ENCODE results near the gene CMTM1.
A peak's percentile ranks its signal among the peaks of the same experiment; 100 is the strongest.

CMTM1 gene, protein sequence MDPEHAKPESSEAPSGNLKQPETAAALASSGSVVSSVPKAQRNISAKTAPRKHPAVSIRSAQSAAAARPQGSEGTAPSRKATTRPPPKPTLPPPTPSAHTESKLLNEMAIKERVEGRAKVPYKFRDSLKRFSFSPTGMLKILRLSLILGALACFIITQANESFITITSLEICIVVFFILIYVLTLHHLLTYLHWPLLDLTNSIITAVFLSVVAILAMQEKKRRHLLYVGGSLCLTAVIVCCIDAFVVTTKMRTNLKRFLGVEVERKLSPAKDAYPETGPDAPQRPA

DNA sequence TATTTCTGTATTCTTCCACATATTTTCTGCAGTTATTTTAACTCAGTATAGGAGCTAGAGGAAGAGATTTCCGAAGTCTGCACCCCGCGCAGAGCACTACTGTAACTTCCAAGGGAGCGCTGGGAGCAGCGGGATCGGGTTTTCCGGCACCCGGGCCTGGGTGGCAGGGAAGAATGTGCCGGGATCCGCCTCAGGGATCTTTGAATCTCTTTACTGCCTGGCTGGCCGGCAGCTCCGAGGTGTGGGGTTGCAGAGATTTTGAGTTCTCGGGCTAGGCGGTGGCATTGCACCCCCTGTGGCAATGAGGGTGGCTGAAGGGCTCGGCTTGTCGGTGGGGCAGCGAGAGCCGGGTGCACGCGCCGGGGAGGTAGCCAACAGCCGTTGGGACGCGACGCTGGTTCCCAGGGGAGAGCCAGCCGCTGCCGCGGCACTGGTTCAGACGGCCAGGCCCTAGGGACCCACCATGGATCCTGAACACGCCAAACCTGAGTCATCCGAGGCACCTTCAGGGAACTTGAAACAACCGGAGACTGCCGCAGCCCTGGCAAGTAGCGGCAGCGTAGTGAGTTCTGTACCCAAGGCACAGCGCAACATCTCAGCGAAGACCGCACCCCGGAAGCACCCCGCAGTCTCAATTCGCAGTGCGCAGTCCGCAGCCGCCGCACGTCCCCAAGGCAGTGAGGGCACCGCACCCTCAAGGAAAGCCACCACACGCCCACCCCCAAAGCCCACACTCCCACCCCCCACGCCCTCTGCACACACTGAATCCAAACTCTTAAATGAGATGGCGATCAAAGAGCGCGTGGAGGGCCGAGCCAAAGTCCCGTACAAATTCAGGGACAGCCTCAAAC, at the start of gene CMTM1:
Gene CMTM1, plus strand, starts transcription at position 389 of the 851 bp plus-strand sequence. Its CDS starts 75 bp downstream, at position 464.
- DNase-seq: no peak

DNA sequence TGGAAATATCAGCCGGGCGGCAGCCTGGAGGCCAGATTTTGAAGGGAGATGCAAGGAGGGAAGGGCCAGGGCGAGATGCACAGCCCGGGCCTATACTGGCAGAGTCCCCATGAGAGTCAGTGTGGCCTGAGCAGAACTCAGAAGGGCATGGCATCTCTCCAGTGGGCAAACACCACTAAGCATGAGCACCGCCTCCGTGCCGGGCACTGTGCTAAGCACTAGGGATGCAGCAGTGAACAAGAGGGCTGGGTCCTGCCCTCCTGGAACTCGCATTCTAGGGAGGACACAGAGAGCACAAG, 49.8 kb upstream of the CMTM1 start:
- no peak for DNase-seq

DNA sequence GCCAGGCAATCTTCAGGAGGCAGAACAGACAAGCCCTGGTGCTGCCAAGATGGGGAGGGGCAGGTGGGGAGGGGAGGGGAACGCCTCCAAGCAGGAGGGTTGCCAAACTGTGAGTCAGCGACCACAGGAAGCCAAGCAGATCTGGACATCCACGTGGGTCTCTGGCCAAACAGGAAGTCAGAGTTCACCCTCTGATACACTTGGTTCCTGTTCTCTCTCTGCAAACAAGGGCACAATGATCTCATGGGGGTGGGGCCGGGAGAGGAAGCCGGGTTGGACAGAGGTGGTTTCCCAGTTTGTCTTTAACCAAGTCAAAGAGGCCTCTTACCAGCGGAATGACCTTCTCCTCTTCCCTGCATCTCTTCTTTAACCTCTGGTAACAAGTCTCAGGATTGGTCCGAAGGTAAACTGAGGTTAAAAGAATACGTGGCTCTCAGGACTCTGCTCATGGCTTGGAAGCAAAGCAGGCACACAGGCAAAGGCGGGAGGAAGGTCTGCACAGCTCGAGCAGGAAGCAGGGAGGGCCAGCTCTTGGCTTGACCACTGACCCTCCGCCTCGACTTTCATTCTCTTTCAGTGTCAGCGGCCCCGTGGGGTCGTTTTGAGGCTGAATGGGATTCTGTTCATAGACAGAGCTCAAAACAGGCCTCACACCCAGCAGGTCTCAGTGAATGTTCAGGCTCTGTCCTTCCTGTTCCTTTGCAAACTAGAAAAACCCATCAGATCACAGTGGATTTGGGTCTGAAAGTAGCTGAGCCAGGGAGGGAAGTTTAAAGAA, 49.2 kb upstream of the CMTM1 start:
- peak; percentile 94 for DNase-seq

DNA sequence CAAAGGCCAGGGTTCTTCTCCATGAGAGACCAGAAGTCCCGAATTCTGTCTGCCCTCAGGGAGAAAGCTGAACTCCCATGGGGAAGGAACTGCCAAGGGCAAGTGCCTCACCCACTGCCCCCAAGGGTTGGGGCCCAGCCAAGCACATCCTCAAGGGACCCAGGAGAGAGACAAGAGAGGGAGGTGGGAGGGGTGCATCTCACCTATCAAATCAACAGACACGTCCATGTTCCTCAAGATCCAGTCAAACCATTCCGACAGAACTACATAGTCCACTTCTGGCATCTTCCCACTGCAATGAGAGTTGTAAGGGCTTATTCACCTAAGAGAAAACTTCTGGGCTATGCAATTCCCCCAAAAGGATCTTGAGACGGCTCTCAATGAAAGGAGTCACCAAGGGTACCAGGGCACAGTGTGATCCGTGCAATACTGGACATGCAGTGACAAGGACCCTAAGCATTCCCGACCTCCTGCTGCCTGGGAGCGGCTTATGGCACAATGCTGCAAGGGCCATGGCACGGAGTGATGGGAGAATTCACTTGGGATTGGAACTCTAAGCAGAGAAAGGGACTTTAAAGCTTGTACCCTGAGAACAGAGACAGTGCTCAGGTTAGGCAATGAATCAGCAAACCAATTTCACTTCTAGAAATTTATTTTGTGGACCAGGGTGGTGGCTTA, 48.5 kb upstream of the CMTM1 start:
- no peak for DNase-seq

DNA sequence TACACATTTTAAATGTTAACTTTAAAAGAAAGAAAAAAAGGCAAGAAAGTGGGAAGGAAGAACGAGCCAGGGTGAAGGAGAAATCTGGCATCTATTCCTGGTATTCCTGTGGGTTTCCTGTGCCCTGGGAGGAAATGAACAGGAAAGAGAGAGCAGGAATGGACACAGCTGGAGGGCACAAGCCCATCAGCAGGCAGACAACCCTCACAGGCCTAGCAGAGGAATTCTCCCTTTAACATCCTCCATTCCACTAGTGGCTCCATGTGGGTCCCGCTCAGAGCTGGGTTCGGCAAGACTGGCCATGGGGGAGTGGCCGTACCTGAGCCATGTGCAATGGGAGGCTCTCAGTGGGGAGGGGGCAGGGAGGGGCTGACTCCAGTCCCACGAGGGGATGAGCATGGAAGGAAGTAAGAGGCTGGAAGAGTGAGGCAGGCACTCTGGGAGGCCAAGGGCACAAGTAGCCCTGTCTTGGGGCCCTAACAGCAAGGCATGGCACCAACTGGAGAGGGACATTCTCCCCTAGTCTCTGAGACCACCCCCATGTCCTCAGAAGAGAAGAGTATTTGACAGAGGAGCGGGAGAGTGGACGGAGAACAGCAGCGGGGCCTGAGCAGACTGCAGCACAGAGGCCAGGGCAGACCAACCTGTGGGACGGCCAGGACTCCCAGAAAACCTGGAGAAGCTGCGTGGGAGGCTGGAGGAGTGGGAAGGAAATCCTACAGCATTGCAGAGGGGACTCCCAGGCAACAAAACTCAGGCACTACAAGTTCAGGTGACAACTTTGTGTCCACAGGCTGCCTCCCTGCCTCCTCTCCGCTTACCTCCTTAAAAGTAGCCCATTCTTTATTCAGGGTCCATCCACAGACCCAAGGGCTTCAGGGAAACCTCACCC, 46.5 kb upstream of the CMTM1 start:
- no peak for DNase-seq

DNA sequence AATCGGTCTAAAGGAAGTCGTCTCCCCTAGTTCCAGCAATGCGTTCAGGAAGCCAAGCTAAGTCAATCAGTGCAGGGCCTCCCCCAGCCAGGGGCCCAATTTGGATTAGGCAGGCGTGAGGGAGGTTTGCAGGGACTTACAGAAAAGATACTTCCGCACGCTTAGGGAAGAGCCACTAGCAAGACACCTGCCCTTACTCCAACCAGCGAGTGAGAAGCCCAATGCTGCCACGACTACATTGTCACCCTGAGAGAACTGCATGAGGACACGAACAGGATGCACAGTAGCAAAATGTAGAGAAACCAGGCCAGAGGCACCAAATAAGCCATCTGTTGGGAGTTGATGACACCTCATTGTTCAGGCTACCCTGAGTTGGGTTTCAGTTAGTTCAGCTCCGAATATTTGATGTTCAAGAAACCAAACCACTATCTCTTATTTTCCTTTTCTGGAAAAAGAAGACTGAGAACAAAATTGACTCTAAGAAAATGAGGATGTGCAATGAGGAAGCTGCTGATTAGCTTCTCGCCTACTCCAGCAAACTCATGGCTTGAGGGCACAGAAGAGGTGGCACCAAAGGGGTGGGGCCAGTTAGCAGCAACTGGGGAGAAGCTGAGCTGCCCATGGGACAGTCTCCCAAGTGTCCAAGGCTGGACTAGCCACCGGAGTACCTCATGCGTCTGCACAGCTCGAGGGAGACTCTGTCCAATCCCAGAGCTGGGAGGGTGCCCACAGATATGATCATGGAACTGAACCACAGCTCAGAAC, 45.7 kb upstream of the CMTM1 start:
- no peak for DNase-seq

DNA sequence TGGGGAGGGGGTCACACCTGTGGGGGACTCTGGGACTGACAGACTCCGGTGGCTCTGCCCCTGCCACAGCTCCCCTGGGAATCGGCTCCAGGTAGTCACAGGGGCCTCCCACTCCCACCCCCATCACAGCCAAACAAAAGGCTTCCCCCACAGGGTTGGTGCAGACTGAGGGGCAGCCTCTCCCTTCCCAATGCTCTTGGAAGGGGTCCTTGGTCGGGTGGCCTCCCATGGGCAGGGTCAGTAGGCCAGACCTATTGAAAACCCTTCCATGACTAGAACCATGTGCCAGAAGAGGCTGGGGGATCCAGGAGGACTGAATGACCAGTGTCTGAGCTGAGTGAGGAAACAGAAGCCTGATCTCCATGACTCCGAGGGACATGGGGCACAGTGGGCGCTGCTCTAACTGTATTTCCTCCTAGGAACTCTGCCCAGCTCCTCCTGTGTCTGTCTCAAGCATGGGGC, 45.0 kb upstream of the CMTM1 start:
- DNase-seq: no peak

DNA sequence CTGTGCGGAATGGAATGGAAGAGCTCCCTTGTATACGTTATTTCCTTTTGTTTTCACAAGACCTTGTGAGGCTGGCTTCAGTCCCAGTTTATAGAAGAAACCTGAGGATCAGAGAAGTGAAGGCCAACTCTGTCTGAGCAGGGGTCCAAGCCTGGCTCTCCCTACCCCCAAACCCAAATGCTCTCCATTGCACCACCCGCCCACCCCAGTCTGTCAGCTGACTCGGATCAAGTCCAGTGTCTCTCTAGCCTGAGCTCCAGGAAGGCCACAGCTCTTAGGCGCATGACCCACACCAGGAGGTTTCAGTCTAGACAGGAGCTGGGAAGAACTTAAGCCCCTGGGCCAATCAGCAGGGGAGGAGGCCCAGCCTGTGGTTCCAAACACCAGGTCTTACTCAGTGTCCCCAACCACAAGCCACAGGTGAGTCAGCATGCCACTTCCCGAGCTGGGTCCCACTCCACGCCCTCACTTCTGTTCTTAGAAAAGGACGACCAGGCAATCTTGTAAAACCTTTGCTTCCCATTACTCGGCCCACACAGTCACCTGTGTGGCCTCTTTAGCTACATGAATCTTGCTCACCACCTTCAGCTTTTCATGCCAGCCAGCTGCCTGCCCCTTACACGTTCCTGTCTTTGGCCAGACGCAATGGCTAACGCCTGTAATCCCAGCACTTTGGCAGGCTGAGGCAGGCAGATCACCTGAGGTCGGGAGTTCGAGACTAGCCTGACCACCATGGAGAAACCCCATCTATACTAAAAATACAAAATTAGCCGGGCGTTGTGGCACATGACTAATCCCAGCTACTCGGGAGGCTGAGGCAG, 44.1 kb upstream of the CMTM1 start:
- DNase-seq: no peak

DNA sequence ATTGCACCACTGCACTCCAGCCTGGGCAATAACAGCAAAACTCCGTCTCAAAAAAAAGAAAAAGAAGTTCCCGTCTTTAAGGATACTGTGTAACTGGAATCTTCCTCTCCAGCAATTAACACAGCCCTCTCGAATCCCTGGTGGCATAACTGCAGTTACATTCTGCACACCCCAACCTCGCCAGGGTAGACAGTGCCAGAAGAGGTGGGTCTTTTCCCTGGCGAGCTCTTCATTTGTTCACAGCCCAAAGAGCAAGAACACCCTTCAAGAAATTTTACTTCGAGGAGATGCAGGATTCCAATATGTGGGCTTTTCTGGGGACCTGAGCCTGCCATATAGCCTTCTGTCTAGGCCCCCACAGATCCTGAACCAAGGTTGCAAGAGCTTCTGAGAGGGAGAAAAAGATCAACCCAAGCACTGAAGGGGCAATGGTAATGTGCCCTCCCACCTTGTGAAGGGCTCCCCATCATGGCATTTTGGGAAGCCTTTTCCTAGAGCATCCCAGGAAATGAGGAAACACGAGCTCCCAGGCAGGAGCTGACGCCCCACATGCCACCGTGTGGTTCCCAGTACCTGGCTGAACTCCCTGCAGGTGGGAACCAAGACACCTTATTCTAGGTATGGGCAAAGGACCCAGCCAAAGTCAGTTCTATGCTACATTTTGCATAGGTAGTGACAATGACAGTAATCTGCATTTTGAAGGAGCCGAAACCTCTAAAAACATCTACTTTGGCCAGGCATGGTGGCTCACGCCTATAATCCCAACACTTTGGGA, 43.2 kb upstream of the CMTM1 start:
- DNase-seq: no peak

DNA sequence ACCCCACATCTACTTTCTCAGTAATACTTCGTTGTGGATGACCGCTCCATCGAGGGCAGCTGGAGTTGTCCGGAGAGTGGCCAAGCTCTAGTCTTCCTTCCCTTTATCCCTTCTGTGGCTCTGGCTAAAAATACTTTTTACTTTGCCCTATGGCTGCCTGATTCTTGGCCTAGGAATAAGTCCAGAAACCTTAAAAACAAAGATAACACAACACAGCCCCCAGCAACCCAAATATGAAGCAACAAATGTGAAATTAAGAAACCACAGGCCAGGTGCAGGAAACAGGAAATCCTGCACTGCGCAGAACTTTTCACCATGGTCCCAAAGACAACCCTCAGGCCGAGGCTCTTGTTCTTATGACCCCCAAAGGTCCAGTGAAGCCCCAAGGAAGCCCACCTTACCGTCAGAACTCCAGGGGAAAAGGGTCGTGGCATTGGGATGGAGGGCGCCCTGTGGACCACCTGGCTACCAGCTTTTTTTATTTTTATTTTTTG, 42.3 kb upstream of the CMTM1 start:
- DNase-seq: no peak

DNA sequence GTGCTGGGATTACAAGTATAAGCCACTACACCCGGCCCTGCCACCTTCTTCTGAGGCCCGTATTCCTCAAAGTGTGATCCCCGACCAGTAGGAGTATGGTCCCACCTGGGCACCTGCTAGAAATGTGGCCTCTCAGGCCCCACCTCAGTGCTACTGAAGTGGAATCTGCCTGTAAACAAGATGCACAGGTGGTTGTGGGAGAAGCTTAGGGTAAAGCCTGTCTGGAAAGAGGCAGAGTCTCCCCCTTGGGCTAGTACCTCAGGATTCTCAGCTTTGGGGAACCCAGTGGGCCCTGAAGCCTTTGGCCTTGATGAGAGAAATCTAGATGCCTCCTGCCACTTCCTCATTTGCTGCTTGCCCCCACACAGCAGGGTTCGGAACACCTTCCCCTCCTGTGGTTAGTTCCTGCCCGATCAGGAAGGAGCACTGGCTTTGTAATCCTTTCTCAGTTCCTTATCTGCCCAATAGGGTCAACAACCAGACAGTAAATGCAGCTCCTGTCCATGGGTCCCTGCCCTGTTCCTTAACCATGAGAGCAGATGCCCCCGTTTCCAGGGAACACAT, 41.6 kb upstream of the CMTM1 start:
- DNase-seq: peak; percentile 38

DNA sequence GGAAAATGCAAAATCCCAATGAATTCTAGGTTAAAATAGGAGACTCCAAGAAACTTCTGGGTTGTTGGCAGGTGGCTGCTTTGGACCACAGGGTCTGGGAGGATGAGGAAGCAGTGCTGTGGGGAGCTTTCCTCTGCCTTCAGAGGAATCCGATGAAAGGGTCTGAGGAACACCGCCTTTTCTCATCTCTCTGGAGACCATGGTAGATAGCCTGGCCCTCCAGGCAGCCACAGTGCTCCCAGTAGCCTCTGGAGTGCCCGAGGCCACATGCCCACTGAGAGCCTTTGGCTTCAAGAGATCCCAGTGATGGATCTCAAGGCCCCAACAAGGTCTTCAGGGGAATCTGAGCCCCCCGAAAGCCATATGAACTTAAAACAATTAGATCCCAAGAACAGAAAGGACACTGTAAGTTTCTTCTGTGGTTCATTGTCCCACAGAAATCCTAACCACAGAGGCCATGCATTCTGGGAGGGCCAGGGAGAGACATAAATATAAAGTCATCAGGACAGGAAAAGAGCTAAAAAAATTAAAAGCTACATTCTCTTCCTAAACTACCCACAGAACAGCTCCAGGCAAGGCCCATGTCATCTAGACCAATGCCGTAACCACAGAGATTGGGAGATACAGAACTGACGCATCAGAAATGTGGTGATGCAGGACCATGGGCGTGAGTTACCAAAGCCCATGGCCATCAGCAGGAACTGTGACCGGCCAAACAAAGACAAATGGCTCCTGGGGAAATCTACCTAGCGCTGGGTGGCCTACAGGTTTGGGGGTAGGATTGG, 40.7 kb upstream of the CMTM1 start:
- DNase-seq: no peak

DNA sequence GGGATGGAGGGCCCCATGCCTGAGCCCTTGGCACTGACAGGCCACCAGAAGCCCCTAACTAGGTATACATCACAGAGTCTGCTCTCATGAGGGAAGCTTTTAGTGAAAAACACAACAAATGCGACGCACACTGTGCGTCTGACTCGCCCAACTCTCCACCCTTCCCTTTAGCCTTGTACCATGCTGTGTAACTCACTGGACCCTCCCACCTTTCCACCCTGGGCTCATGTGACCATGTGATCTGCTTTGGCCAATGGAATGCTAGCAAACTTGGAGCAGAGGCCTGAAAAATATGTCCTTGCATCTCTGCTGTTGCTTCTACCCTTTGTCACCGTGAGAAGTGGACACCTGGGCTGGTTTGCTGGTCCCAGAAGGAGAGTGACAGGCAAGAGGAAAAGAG, 37.9 kb upstream of the CMTM1 start:
- no peak for DNase-seq

DNA sequence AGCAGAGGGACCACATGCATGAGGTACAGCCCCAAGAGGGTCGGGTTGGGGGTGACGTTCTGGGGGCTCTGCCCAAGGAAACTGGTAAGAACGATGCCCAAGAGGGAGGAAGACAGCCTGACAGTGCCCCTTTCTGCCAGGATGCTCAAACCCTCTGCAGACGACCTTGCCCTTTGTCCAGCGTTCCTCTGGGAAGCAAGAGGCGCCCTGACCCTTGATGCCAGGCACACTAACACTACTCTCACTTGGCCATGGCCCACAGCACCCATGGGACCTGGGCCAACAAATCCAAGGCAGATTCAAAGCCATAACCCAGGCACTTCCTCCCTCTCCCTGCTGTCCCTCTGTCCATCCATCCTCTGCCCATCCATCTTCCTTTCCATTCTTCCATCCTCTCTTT, 36.8 kb upstream of the CMTM1 start:
- DNase-seq: no peak

DNA sequence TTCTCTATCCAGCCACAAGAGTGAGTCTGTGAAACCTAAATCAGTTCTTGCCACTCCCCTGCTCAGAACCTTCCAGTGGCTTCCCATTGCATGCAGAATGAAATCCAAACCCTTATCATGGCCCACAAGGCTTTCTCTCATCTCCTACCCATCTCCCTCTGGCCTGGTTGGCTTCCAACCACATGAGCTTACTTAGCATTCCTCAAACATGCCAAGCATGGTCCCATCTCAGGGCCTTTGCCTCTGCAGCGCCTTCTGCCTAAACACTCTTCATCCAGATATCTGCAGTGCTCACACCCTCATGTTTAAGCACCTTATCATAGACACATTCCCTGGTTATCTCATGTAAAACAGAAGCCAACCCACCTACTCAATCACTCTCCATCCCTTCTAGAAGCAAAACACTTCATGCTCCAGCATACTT, 31.9 kb upstream of the CMTM1 start:
- no peak for DNase-seq

DNA sequence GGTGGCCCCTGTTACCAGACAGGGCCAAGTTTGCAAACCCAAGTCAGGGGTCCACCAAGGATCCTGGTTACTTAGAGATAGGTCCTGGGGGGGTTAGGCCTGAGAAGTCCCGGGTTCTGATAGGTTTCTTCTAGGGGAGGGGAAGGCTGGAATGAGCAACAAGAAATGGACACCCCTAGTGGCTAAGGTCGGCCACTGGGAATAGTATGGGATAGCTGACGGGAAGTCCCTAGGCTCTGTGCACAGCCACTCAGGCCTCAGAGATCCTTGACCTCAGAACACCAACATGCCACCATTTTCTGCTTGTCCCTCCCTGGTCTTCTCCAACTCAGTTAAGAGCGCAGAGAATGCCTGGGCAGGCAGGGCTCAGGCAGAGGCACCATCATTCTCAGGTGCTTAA, 29.7 kb upstream of the CMTM1 start:
- no peak for DNase-seq

DNA sequence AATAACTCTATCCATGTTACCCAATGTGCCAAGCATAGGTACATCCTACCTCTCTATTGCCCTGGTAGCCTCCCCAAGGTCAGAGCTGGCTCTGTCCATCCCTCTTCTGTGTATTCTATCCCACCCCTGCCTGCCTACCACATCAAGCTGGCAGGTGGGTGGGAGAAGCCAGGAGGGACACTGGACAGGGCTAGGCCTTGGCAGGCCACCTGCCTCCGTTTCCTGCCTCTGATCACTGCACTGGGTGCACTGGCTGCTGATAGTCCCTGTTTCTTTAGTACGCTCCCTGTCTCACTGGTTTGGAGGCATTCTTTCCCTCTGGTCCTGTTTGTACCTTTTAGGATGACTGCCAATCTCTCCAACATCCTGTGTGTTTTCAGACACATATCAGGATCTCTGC, 29.0 kb upstream of the CMTM1 start:
- no peak for DNase-seq

DNA sequence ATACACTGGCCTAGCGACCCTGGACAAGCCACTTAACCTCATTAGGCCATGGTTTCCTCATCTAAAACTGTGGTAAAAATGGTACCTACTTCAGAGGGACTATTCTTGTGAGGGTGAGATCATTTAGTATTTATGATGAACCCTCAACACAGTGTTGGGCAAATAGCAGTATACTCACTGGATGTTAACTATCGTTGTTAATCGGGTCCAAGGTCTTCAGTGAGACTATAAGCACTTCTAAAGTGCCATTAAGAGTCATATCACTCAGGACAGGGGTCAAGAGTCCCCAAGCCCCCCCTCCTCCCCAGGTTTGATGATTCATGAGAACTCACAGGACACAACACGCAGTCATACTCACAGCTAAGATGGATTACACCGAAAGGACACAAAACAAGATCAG, 27.3 kb upstream of the CMTM1 start:
- no peak for DNase-seq

All from midbrain (tissue), 1 donor.